ENCODE results near the gene PKD2L1.

DNA sequence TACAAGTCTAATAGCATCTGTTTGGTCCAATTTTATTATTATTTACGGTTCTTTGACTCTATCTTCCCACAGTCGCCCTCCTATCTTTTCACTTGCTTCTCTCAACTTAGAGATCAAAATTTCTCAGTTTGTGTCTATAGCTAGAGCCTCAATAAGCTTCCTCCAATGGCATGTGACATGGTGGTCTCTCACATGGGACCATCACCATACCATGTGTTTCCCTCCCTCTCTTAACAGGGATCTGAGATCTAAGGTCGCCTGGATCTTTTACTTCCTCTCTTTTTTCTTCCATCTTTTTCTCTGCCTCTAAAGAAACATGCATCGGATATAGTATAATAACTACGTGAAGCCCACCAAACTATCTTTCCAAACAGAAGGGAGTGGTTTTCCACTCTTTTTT, 1.8 kb downstream of the PKD2L1 start:
- TF ChIP-seq POLR2AphosphoS5 (IDR thresholded peaks at IDR 0.05; ENCODE audit: low read depth, low read length) (no peak), TAF1 (IDR thresholded peaks at IDR 0.05; ENCODE audit: borderline replicate concordance, insufficient read depth, low read length) (no peak)

Measured in PFSK-1 (cell line).